SK-N-SH treated with all-trans-retinoic acid at 6 μM for 48 hours (cell line): ENCODE data around the gene SIGLEC10.
"Not testable (repeated sequence)": the region's sequence is repeated elsewhere in the genome, so short reads cannot be mapped to it uniquely, and the experiment has no call there.

Experiments used
- ATAC-seq: fragments of 200-7000 bp; cut with Tn5 transposase; 3 replicates; pipeline ENCODE4 v1.9.1; 2020; ENCODE audit warnings: mild to moderate bottlenecking, moderate library complexity
- ARNTL ChIP-seq: fragments of 450-650 bp; formaldehyde crosslinking; IDR thresholded peaks from 2 replicates; pipeline ENCODE4 v1.5.0; 2020; ENCODE audit warnings: low read depth, mild to moderate bottlenecking, moderate library complexity, borderline replicate concordance
- BACH2 ChIP-seq: fragments of 250-450 bp; sonication (Bioruptor Pico); IDR thresholded peaks from 2 replicates; pipeline ENCODE4 v1.9.0; 2021; ENCODE audit warnings: mild to moderate bottlenecking, borderline replicate concordance
- CREB5 ChIP-seq: fragments of 250-450 bp; sonication (Bioruptor Pico); IDR thresholded peaks from 2 replicates; pipeline ENCODE4 v1.5.1; 2020; ENCODE audit warnings: low read depth, mild to moderate bottlenecking, moderate library complexity
- CSDC2 ChIP-seq: fragments of 250-450 bp; sonication (Bioruptor Pico); IDR thresholded peaks from 2 replicates; pipeline ENCODE4 v1.5.0; 2020; ENCODE audit warnings: mild to moderate bottlenecking, moderate library complexity
- ESRRG ChIP-seq: fragments of 250-450 bp; sonication (Bioruptor Pico); IDR thresholded peaks from 2 replicates; pipeline ENCODE4 v1.6.1; 2021; ENCODE audit warnings: mild to moderate bottlenecking
- GLIS3 ChIP-seq: fragments of 250-450 bp; sonication (Bioruptor Pico); IDR thresholded peaks from 2 replicates; pipeline ENCODE4 v1.5.0; 2020; ENCODE audit warnings: mild to moderate bottlenecking, moderate library complexity
- ISL1 ChIP-seq: fragments of 250-450 bp; sonication (Bioruptor Pico); IDR thresholded peaks from 2 replicates; pipeline ENCODE4 v2.1.2; 2022; ENCODE audit warnings: mild to moderate bottlenecking, moderate library complexity
- PPARA ChIP-seq: fragments of 250-450 bp; sonication (Bioruptor Pico); IDR thresholded peaks from 2 replicates; pipeline ENCODE4 v1.5.0; 2020; ENCODE audit warnings: mild to moderate bottlenecking, borderline replicate concordance
- RARB ChIP-seq: fragments of 250-450 bp; sonication (Bioruptor Pico); IDR thresholded peaks from 2 replicates; pipeline ENCODE4 v1.8.0; 2021; ENCODE audit warnings: mild to moderate bottlenecking, moderate library complexity
- SNAI2 ChIP-seq: fragments of 250-450 bp; sonication (Bioruptor Pico); IDR thresholded peaks from 2 replicates; pipeline ENCODE4 v1.5.0; 2020; ENCODE audit warnings: mild to moderate bottlenecking, moderate library complexity
- TCF4 ChIP-seq: fragments of 250-450 bp; sonication (Bioruptor Pico); IDR thresholded peaks from 2 replicates; pipeline ENCODE4 v1.8.0; 2021; ENCODE audit warnings: mild to moderate bottlenecking, moderate library complexity, borderline replicate concordance
- TOX ChIP-seq: fragments of 250-450 bp; sonication (Bioruptor Pico); IDR thresholded peaks from 2 replicates; pipeline ENCODE4 v1.8.0; 2021; ENCODE audit warnings: mild to moderate bottlenecking, moderate library complexity, borderline replicate concordance
- ZC3H10 ChIP-seq: fragments of 250-450 bp; sonication (Bioruptor Pico); IDR thresholded peaks from 2 replicates; pipeline ENCODE4 v1.5.1; 2021; ENCODE audit warnings: mild to moderate bottlenecking, moderate library complexity
- ZFP3 ChIP-seq: fragments of 250-450 bp; sonication (Bioruptor Pico); IDR thresholded peaks from 2 replicates; pipeline ENCODE4 v1.5.0; 2020; ENCODE audit warnings: mild to moderate bottlenecking, moderate library complexity
- ZFP30 ChIP-seq: fragments of 450-650 bp; formaldehyde crosslinking; IDR thresholded peaks from 2 replicates; pipeline ENCODE4 v1.5.0; 2022; ENCODE audit warnings: mild to moderate bottlenecking, moderate library complexity
- ZNF565 ChIP-seq: fragments of 450-650 bp; formaldehyde crosslinking; conservative IDR thresholded peaks from 2 replicates; pipeline ENCODE4 v1.5.0; 2020; ENCODE audit warnings: low read depth, mild to moderate bottlenecking, moderate library complexity
- ZNF8 ChIP-seq: fragments of 450-650 bp; formaldehyde crosslinking; IDR thresholded peaks from 2 replicates; pipeline ENCODE4 v1.5.0; 2020; ENCODE audit warnings: mild to moderate bottlenecking, moderate library complexity
- TF ChIP-seq, protein P1 (sequence below): fragments of 250-450 bp; sonication (Bioruptor Pico); IDR thresholded peaks from 2 replicates; pipeline ENCODE4 v1.5.1; 2021; ENCODE audit warnings: mild to moderate bottlenecking, moderate library complexity
- TF ChIP-seq, protein P2 (sequence below): fragments of 250-450 bp; sonication (Bioruptor Pico); IDR thresholded peaks from 2 replicates; pipeline ENCODE4 v1.8.0; 2021; ENCODE audit warnings: low read depth, mild to moderate bottlenecking, moderate library complexity, borderline replicate concordance
- TF ChIP-seq, protein P3 (sequence below): fragments of 250-450 bp; sonication (Bioruptor Pico); IDR thresholded peaks from 2 replicates; pipeline ENCODE4 v1.8.0; 2020; ENCODE audit warnings: mild to moderate bottlenecking, moderate library complexity, borderline replicate concordance

The SIGLEC10 gene

GRCh38 chr19:51422053-51422448, 4.6 kb upstream of the SIGLEC10 start:
- TF ChIP-seq TCF4 (CRISPR knock-in tag) (no peak), GLIS3 (no peak), ZNF565 (CRISPR knock-in tag) (no peak; the same call in 1 of the 2 replicates), ZFP30 (CRISPR knock-in tag) (no peak), TOX (CRISPR knock-in tag) (no peak), ZFP3 (no peak), ZC3H10 (CRISPR knock-in tag) (no peak), PPARA (no peak), SNAI2 (CRISPR knock-in tag) (0 out of 2 replicates have a peak, but pooled peaks have one; percentile 30), CSDC2 (CRISPR knock-in tag) (peak; percentile 83; the same call in 1 of the 2 replicates)
- TF ChIP-seq, protein P1, sequence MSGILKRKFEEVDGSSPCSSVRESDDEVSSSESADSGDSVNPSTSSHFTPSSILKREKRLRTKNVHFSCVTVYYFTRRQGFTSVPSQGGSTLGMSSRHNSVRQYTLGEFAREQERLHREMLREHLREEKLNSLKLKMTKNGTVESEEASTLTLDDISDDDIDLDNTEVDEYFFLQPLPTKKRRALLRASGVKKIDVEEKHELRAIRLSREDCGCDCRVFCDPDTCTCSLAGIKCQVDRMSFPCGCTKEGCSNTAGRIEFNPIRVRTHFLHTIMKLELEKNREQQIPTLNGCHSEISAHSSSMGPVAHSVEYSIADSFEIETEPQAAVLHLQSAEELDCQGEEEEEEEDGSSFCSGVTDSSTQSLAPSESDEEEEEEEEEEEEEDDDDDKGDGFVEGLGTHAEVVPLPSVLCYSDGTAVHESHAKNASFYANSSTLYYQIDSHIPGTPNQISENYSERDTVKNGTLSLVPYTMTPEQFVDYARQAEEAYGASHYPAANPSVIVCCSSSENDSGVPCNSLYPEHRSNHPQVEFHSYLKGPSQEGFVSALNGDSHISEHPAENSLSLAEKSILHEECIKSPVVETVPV (CRISPR knock-in tag): no peak
- peak; percentile 95 for ATAC-seq

GRCh38 chr19:51421229-51422052, 4.0 kb upstream of the SIGLEC10 start:
- TF ChIP-seq, protein P2, sequence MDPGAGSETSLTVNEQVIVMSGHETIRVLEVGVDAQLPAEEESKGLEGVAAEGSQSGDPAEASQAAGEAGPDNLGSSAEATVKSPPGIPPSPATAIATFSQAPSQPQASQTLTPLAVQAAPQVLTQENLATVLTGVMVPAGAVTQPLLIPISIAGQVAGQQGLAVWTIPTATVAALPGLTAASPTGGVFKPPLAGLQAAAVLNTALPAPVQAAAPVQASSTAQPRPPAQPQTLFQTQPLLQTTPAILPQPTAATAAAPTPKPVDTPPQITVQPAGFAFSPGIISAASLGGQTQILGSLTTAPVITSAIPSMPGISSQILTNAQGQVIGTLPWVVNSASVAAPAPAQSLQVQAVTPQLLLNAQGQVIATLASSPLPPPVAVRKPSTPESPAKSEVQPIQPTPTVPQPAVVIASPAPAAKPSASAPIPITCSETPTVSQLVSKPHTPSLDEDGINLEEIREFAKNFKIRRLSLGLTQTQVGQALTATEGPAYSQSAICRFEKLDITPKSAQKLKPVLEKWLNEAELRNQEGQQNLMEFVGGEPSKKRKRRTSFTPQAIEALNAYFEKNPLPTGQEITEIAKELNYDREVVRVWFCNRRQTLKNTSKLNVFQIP (CRISPR knock-in tag): no peak
- no peak for TF ChIP-seq ISL1 (CRISPR knock-in tag)
- TF ChIP-seq, protein P3, sequence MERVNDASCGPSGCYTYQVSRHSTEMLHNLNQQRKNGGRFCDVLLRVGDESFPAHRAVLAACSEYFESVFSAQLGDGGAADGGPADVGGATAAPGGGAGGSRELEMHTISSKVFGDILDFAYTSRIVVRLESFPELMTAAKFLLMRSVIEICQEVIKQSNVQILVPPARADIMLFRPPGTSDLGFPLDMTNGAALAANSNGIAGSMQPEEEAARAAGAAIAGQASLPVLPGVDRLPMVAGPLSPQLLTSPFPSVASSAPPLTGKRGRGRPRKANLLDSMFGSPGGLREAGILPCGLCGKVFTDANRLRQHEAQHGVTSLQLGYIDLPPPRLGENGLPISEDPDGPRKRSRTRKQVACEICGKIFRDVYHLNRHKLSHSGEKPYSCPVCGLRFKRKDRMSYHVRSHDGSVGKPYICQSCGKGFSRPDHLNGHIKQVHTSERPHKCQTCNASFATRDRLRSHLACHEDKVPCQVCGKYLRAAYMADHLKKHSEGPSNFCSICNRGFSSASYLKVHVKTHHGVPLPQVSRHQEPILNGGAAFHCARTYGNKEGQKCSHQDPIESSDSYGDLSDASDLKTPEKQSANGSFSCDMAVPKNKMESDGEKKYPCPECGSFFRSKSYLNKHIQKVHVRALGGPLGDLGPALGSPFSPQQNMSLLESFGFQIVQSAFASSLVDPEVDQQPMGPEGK (CRISPR knock-in tag): no peak
- TF ChIP-seq ZC3H10 (CRISPR knock-in tag): no peak
- no peak for TF ChIP-seq ZFP30 (CRISPR knock-in tag)
- TF ChIP-seq PPARA: no peak
- no peak for TF ChIP-seq ZNF8 (CRISPR knock-in tag)
- TF ChIP-seq SNAI2 (CRISPR knock-in tag): no peak
- TF ChIP-seq CSDC2 (CRISPR knock-in tag): no peak
- no peak for TF ChIP-seq CREB5 (CRISPR knock-in tag)
- no peak for TF ChIP-seq ARNTL (CRISPR knock-in tag)
- no peak for TF ChIP-seq RARB (CRISPR knock-in tag)
- no peak for TF ChIP-seq GLIS3
- TF ChIP-seq BACH2 (CRISPR knock-in tag): no peak
- no peak for TF ChIP-seq ZNF565 (CRISPR knock-in tag)
- TF ChIP-seq, protein P1 (CRISPR knock-in tag): no peak
- TF ChIP-seq ESRRG (CRISPR knock-in tag): no peak
- ATAC-seq: no peak

GRCh38 chr19:51420511-51420910, 3.1 kb upstream of the SIGLEC10 start:
- not testable (repeated sequence) for ATAC-seq

DNA sequence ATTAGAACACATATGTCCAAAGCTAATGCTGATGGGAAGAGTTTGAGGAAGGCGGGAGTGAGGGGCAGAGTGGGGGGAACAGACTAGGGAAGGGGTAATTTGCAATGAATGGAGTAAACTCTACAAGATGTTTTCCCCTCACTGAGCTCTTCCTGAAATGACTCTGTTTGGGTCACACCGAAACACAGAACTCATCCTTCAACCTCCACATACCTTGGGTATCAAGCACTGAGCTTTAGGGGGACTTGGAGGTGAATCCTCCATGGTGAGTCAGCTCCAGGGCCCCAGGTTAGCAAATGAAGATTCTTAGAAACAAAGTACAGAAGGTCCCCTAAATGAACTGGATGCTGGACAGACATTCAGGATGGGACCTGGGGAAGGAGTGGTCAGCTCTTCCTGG, 1.3 kb upstream of the SIGLEC10 start:
- no peak for TF ChIP-seq ZNF565 (CRISPR knock-in tag)
- ATAC-seq: no peak
